Skeletal muscle tissue (tissue), 4 donors: ENCODE data around the gene KCNK7. TPM values are rescaled to one million over a fixed set of nuclear protein-coding genes. Genes with fewer than 3 reads are reported as not detected.

Source experiments
- H3K27ac ChIP-seq: one replicate; pipeline ENCODE4 v1.7.0; 2013; ENCODE audit warnings: mild to moderate bottlenecking, low read depth, low read length, inconsistent platforms
- H3K27me3 ChIP-seq, 3 donors: one replicate each; pipeline ENCODE4 v1.7.0; 2013; ENCODE audit warnings: low read length in 3 of 3; ENCODE audit not compliant: control insufficient read depth in 3 of 3, insufficient read depth in 3 of 3
- H3K36me3 ChIP-seq, 3 donors: one replicate each; pipeline ENCODE4 v1.7.0; 2013; ENCODE audit warnings: low read length in 3 of 3; ENCODE audit not compliant: control insufficient read depth in 3 of 3, insufficient read depth in 3 of 3
- H3K4me1 ChIP-seq, 3 donors: one replicate each; pipeline ENCODE4 v1.7.0; 2013; ENCODE audit warnings: low read length in 3 of 3, mild to moderate bottlenecking in 3 of 3; ENCODE audit not compliant: control insufficient read depth in 3 of 3, insufficient read depth in 3 of 3
- H3K4me3 ChIP-seq, 3 donors: one replicate each; pipeline ENCODE4 v1.7.0; 2013; ENCODE audit warnings: low read length in 3 of 3
- H3K9ac ChIP-seq, 3 donors: one replicate each; pipeline ENCODE4 v1.7.0; 2013; ENCODE audit warnings: low read length in 3 of 3, mild to moderate bottlenecking in 3 of 3, moderate library complexity in 2 of 3, low read depth in 1 of 3
- H3K9me3 ChIP-seq, 3 donors: one replicate each; pipeline ENCODE4 v1.7.0; 2013; ENCODE audit warnings: low read length in 3 of 3; ENCODE audit not compliant: control insufficient read depth in 3 of 3
- total RNA-seq: library from RNA; depleted of rRNA; stranded (reverse); fragments of >200 nt; gene quantifications from one replicate; pipeline ENCODE4 v1.2.3, GENCODE V29; 2014
- donor health status: Osteomylitis.

Gene KCNK7
- total RNA-seq, 1 donor from 2014 or later: not detected

DNA sequence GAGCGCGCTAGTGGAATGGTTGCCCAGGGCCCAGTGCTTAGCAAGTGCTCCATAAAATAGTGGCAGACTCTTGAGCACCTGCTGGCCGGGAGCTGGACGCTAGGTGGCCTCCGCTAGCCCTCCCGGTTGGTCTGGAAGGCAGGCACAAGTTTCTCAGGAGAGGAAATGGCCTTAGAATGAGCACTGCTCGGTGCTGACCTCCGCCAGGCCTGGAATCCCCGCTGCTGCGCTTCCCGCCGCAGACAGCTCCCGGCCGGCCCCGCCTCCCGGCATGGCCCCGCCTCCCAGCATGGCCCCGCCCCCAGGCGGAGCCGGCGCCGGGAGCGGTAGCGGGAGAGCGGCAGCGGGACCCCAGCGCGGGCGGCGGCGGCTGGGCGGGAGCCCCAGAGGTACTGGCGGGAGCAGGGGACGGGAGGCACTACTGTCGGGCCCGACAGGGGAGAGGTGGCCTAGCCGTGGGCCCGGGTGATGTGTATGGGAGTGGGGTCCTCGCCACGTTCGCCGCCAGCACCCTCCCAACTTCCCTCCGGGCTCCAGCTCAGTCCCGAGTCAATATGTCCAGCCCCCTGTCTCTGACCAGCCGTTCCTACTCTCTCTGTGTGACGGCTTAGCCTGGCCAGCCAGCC is 42.3 kb upstream of the KCNK7 start, which contains the start of gene SIPA1:
TSS of gene SIPA1 (plus strand) at position 308 of the 626 bp plus-strand sequence. CDS start 2,821 bp downstream, outside the sequence.
- H3K4me1 ChIP-seq: peaks cover 31 to 34% (median 33%) of the 10 kb centered on the region in 3 donors
- peak within 1 kb of the TSS; percentile 76 to 85 (median 80) for H3K4me3 ChIP-seq
- H3K27me3 ChIP-seq: no peaks in the 10 kb centered on the region
- H3K36me3 ChIP-seq: peaks cover 24 to 41% (median 37%) of the 10 kb centered on the region in 3 donors
- peak within 1 kb of the TSS; percentile 83 for H3K27ac ChIP-seq
- peak within 1 kb of the TSS; percentile 74 to 83 (median 82) for H3K9ac ChIP-seq
- no peaks in the 10 kb centered on the region for H3K9me3 ChIP-seq

DNA sequence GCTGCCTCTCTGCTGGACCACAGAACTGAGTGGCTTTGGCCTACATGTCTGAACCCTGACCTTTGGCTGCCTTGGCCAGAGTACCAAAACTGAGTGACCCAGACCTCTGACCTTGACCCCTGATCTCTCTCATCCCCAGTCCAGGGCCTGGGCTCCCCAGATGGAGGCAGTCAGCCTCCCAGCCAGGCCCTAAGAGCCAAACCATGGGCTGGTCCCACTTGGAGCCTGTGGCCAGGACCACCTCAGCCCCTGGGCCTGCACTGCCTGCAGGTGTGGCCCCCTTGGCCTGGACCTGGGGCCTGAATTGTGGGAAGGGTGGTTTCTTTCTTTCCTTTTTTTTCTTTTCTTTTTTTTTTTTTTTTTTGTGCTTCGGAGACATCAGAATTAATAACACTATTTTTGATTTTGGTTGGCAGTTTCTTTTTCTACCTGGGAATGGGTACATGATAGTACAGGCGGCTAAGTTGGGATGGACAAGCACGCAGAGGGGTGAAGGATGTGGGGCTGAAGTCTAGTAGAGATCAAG is 41.5 kb upstream of the KCNK7 start:
- Histone ChIP-seq H3K4me1 (peaks cover 31 to 34% (median 33%) of the 10 kb centered on the region in 3 donors), H3K4me3 (no peak overlapping the region), H3K9ac (peak overlapping the region in 2 of 3 donors; percentile 53 to 57), H3K9me3 (no peaks in the 10 kb centered on the region), H3K27ac (peak overlapping the region; percentile 83), H3K36me3 (peaks cover 24 to 38% (median 37%) of the 10 kb centered on the region in 3 donors), H3K27me3 (no peaks in the 10 kb centered on the region)

DNA sequence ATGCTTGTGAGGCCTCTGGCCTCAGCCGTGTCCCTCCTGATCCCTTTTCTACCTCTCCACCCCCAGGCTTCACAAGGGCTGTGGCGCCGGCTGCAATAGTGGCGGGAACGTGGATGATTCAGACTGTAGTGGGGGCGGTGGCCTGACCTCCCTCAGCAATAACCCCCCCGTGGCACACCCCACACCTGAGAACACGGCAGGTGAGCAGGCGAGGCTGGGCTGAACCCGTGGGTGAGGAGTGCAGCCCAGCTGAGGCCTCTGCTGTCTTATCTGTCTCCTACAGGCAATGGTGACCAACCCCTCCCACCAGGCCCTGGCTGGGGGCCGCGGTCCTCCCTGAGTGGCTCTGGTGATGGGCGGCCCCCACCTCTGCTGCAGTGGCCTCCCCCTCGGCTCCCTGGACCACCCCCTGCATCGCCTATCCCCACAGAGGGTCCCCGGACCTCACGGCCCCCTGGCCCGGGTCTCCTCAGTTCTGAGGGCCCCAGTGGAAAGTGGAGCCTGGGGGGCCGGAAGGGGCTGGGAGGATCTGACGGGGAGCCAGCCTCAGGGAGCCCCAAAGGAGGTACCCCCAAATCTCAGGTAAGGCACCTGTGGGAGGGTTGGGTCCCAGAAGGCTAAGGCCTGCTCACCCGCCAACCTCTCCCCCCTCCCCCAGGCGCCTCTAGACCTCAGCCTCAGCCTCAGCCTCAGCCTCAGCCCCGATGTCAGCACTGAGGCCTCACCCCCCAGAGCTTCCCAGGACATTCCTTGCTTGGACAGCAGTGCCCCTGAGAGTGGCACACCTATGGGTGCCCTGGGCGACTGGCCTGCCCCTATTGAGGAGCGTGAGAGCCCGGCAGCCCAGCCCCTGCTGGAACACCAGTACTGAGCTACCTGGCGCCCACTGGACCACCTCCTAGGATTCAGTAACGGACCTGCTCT is 40.8 kb upstream of the KCNK7 start:
- no peak overlapping the region for H3K4me3 ChIP-seq
- H3K36me3 ChIP-seq: peaks cover 30 to 40% (median 38%) of the 10 kb centered on the region in 3 donors
- no peaks in the 10 kb centered on the region for H3K9me3 ChIP-seq
- peaks cover 28 to 33% (median 30%) of the 10 kb centered on the region in 3 donors for H3K4me1 ChIP-seq
- no peak overlapping the region for H3K27ac ChIP-seq
- no peaks in the 10 kb centered on the region for H3K27me3 ChIP-seq
- H3K9ac ChIP-seq: no peak overlapping the region

DNA sequence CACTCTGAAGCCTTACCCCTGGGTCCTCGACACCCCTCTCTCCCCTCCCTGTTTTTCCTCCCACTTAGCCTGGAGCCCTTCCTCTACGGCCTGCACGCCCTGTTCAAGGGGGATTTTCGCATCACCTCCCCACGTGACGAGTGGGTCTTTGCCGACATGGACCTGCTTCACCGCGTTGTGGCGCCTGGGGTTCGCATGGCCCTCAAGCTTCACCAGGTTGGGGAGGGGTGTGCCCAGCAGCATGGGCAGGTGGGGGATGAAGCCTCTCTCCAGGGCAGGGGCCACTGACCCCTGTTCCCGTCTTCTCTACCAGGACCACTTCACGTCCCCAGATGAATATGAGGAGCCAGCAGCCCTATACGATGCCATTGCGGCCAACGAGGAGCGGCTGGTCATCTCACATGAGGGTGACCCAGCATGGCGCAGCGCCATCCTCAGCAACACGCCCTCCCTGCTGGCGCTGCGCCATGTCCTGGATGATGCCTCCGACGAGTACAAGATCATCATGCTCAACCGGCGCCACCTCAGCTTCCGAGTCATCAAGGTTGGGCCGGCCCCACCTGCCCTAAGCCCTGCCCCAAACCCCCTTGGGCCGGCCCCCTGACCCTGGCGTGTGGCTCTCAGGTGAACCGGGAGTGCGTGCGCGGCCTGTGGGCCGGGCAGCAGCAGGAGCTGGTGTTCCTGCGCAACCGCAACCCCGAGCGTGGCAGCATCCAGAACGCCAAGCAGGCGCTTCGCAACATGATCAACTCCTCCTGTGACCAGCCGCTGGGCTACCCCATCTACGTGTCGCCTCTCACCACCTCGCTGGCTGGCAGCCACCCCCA is 39.5 kb upstream of the KCNK7 start:
- Histone ChIP-seq H3K27me3 (no peaks in the 10 kb centered on the region), H3K4me3 (no peak overlapping the region), H3K9ac (no peak overlapping the region), H3K36me3 (peaks cover 41 to 48% (median 46%) of the 10 kb centered on the region in 3 donors), H3K27ac (no peak overlapping the region), H3K4me1 (peaks cover 23 to 26% (median 25%) of the 10 kb centered on the region in 3 donors), H3K9me3 (no peaks in the 10 kb centered on the region)

DNA sequence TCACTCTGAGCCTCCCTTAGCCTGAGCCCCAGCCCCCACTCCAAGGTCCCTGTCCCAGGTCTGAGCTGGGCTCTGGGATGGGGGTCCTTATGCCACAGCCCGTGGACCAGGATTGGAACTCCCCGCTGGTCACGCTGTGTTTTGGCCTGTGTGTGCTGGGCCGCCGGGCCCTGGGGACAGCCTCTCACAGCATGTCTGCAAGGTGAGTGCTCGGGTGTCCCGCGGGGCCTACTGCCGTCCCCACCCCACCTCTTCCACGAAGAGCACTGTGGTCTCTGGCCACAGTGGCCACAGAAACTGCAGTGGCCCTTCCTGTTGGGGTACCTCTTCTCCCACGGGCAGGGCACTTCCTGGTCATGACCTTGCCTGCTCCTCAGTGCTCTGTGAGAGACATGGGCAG is 38.8 kb upstream of the KCNK7 start:
- Histone ChIP-seq H3K36me3 (peaks cover 48 to 54% (median 50%) of the 10 kb centered on the region in 3 donors), H3K27me3 (no peaks in the 10 kb centered on the region), H3K9me3 (no peaks in the 10 kb centered on the region), H3K9ac (no peak overlapping the region), H3K27ac (no peak overlapping the region), H3K4me1 (peaks cover 16 to 19% (median 18%) of the 10 kb centered on the region in 3 donors), H3K4me3 (no peak overlapping the region)

DNA sequence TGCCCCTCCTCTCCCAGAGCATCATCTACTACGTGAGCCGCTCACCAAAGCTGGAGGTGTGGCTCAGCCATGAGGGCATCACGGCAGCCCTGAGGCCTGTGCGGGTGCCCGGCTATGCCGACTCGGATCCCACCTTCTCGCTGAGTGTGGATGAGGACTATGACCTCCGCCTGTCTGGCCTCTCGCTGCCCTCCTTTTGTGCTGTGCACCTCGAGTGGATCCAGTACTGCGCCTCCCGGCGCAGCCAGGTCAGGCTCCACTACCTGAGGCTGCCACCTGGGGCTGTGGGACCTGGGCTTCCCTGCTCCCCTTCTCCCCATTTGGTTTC is 38.5 kb upstream of the KCNK7 start:
- no peaks in the 10 kb centered on the region for H3K9me3 ChIP-seq
- no peak overlapping the region for H3K9ac ChIP-seq
- H3K36me3 ChIP-seq: peaks cover 52 to 58% (median 54%) of the 10 kb centered on the region in 3 donors
- no peak overlapping the region for H3K27ac ChIP-seq
- H3K4me1 ChIP-seq: peaks cover 15 to 18% (median 18%) of the 10 kb centered on the region in 3 donors
- H3K4me3 ChIP-seq: no peak overlapping the region
- H3K27me3 ChIP-seq: no peaks in the 10 kb centered on the region

DNA sequence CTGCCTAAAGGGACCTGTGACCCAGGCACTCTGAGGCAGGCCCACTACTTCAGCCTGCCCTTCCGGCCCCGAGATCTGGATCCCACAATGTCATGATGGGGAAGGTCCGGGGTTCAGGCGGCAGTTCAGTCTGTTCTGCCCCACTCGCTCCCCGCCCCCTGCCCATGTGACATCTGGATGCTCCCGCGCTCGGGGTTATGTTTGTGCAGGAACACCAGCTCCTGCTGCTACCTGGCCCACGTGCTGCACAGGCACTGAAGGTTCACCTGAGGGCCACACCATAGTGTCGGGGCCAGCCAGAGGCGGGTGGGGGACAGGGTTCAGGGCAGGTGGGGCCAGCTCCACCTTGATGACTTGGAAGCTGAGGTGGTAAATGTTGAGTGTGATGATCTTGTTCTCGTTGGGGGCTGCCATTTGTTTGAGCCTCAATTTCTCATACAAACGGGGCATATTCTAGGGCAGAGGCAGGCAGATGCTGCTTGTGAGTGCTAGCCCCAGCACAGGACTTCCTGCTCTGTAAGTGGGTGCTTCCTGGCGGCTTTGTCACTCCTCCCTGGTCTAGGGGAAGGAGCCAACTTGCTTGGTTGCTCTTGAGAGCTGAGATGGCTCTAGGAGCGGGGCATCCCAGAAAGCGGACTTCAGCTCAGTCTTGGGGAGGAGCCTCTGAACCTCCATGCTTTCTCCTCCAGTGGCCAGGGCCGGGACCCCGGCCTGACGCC is 37.9 kb upstream of the KCNK7 start:
- H3K4me3 ChIP-seq: no peak overlapping the region
- peaks cover 11 to 15% (median 15%) of the 10 kb centered on the region in 3 donors for H3K4me1 ChIP-seq
- H3K9me3 ChIP-seq: no peaks in the 10 kb centered on the region
- peaks cover 56 to 62% (median 59%) of the 10 kb centered on the region in 3 donors for H3K36me3 ChIP-seq
- no peak overlapping the region for H3K9ac ChIP-seq
- no peak overlapping the region for H3K27ac ChIP-seq
- H3K27me3 ChIP-seq: no peaks in the 10 kb centered on the region

DNA sequence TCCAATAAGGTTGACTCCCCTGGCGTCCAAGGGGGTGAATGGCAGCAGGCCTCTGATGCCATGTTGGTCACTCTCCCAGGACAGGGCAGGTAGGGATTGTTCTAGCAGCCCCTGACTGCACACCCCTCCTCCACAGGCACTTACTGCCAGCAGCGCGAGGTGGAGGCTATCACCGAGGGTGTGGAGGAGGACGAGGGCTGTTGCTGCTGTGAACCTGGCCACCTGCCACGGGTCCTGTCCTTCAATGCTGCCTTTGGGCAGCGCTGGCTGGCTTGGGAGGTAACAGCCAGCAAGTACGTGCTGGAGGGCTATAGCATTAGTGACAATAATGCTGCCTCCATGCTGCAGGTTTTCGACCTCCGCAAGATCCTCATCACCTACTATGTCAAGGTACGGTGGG is 34.6 kb upstream of the KCNK7 start:
- Histone ChIP-seq H3K27me3 (no peaks in the 10 kb centered on the region), H3K4me1 (no peaks in the 10 kb centered on the region), H3K4me3 (no peak overlapping the region), H3K36me3 (peaks cover 72 to 74% (median 72%) of the 10 kb centered on the region in 3 donors), H3K9me3 (no peaks in the 10 kb centered on the region), H3K27ac (no peak overlapping the region), H3K9ac (no peak overlapping the region)

DNA sequence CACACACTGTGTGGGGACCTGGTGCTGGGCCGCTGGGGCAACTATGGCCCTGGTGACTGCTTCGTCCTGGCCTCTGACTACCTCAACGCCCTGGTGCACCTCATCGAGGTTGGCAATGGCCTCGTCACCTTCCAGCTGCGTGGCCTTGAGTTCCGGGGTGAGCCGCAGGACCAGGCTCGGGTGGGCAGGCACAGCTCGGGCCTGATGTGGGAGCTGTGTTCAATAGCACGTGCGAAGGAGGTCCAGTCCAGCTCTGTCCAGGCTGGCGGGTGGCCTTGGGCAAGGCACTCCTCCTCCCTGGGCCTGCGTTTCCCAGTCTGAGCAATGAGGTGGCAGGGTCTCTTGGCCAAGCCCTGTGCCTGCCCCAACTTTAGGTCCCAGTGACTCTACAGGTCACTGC is 34.0 kb upstream of the KCNK7 start:
- H3K4me1 ChIP-seq: no peaks in the 10 kb centered on the region
- H3K9ac ChIP-seq: no peak overlapping the region
- H3K36me3 ChIP-seq: peaks cover 72 to 74% (median 72%) of the 10 kb centered on the region in 3 donors
- H3K9me3 ChIP-seq: no peaks in the 10 kb centered on the region
- H3K4me3 ChIP-seq: no peak overlapping the region
- H3K27me3 ChIP-seq: no peaks in the 10 kb centered on the region
- H3K27ac ChIP-seq: no peak overlapping the region
